Esophagus muscularis mucosa (tissue), 4 donors: ENCODE measurements around the gene RNF220. TPM values are rescaled to one million over a fixed set of nuclear protein-coding genes. Genes with fewer than 3 reads are reported as not detected.

Source experiments
- DNase-seq: peaks from one replicate; pipeline ENCODE4 v3.0.0-alpha.2; 2017; ENCODE audit errors: extremely low spot score
- H3K27ac ChIP-seq, 4 donors: fragments of 200-600 bp; sonication (generic); replicated peaks in 1 of 4; 1 replicate in 3 of 4; 2 replicates in 1 of 4; pipeline ENCODE4 v1.5.1; 2016 to 2019; ENCODE audit warnings: mild to moderate bottlenecking in 1 of 4
- H3K27me3 ChIP-seq, 4 donors: fragments of 200-600 bp; sonication (generic); one replicate each; pipeline versions ENCODE4 v1.5.1 to v1.6.0; 2016 to 2019
- H3K36me3 ChIP-seq, 4 donors: fragments of 200-600 bp; sonication (generic); one replicate each; pipeline ENCODE4 v1.5.1; 2016 to 2019
- H3K4me1 ChIP-seq, 4 donors: fragments of 200-600 bp; sonication (generic); one replicate each; pipeline ENCODE4 v1.5.1; 2016 to 2019
- H3K4me3 ChIP-seq, 4 donors: fragments of 200-600 bp; sonication (generic); 1 replicate in 2 of 4; 2 replicates in 2 of 4; pipeline ENCODE4 v1.5.1; 2016 to 2019; ENCODE audit warnings: mild to moderate bottlenecking in 4 of 4, moderate library complexity in 1 of 4
- H3K9me3 ChIP-seq, 4 donors: fragments of 200-600 bp; sonication (generic); 1 replicate in 3 of 4; 2 replicates in 1 of 4; pipeline ENCODE4 v1.5.1; 2016 to 2019
- CTCF ChIP-seq, 3 experiments: fragments of 200-600 bp in 2 of 3; fragments of 450-650 bp in 1 of 3; sonication (generic) in 2 of 3; IDR thresholded peaks; one replicate each; pipeline ENCODE4 v1.5.1; 2017 to 2019; ENCODE audit warnings: antibody characterized with exemption in 3 of 3, mild to moderate bottlenecking in 2 of 3, moderate library complexity in 1 of 3
- EP300 ChIP-seq: sonication (generic); formaldehyde crosslinking; IDR thresholded peaks from one replicate; pipeline ENCODE4 v1.6.1; 2017; ENCODE audit warnings: antibody characterized with exemption
- POLR2A ChIP-seq: fragments of 450-650 bp; IDR thresholded peaks from one replicate; pipeline ENCODE4 v1.6.1; 2017; ENCODE audit warnings: antibody characterized with exemption, moderate library complexity, mild to moderate bottlenecking, low read depth
- POLR2AphosphoS5 ChIP-seq, 2 donors: sonication (generic); formaldehyde crosslinking; IDR thresholded peaks; one replicate each; pipeline ENCODE4 v1.6.1; 2017; ENCODE audit warnings: antibody characterized with exemption in 2 of 2
- WGBS: methylation state at CpG from one replicate; pipeline ENCODE4 v1.1.5; 2018; 5-methylcytosine and 5-hydroxymethylcytosine counted together
- intact Hi-C: fragments of 100-400 bp; cut with DNase I; formaldehyde crosslinking; loops from one replicate; pipeline ENCODE4 v1.15.1; 2023
- total RNA-seq, 4 donors: library from RNA; depleted of rRNA; stranded (reverse); fragments of >200 nt; gene quantifications; one replicate each; pipeline versions ENCODE4 v1.1.0 to v1.2.1, GENCODE V29; 2016

The RNF220 gene
- total RNA-seq, 4 donors from 2014 or later = 112 to 157 (median 126) TPM

- intact Hi-C loops = no loop called here
- WGBS = 6% methylated on average over 13 of the region's 56 CpGs
- Histone ChIP-seq H3K36me3 (no peaks in the 10 kb centered on the region), H3K4me1 (peaks cover 29 to 61% (median 51%) of the 10 kb centered on the region in 4 donors), H3K9me3 (no peaks in the 10 kb centered on the region), H3K4me3 (peak within 1 kb of the TSS; percentile 62 to 84 (median 72)), H3K27ac (peak within 1 kb of the TSS; percentile 90 to 96 (median 94)), H3K27me3 (no peaks in the 10 kb centered on the region)
- TF ChIP-seq EP300 (no peak), CTCF (IDR thresholded peaks at IDR 0.05) (no peak), POLR2AphosphoS5 (IDR thresholded peaks at IDR 0.05) (peak; percentile 54 to 90), POLR2A (no peak)
- DNase-seq = peak; percentile 100
Observed at GRCh38 chr1:44674113-44675000, 269.3 kb downstream of the RNF220 start, which contains the start of the genes ARMH1 and TMEM53. ARMH1 (plus strand) TSS chr1:44674714; CDS start chr1:44689698, 14,984 bp downstream. TMEM53 (minus strand) TSS chr1:44674481; CDS start chr1:44674391, 90 bp downstream.

GRCh38 chr1:44675186-44675585 lies 270.1 kb downstream of the RNF220 start:
- H3K36me3 ChIP-seq = no peaks in the 10 kb centered on the region
- H3K27me3 ChIP-seq = no peaks in the 10 kb centered on the region
- intact Hi-C loops = no loop called here
- no peaks in the 10 kb centered on the region for H3K9me3 ChIP-seq
- peak overlapping the region; percentile 62 to 84 (median 72) for H3K4me3 ChIP-seq
- peak overlapping the region; percentile 90 to 96 (median 94) for H3K27ac ChIP-seq
- H3K4me1 ChIP-seq = peaks cover 29 to 61% (median 51%) of the 10 kb centered on the region in 4 donors
- WGBS = 87% methylated on average over 7 of the region's 7 CpGs
- no peak for DNase-seq
- TF ChIP-seq POLR2A (no peak), POLR2AphosphoS5 (IDR thresholded peaks at IDR 0.05) (no peak), EP300 (no peak), CTCF (IDR thresholded peaks at IDR 0.05) (no peak)

GRCh38 chr1:44676484-44677200 lies 271.6 kb downstream of the RNF220 start:
- no peaks in the 10 kb centered on the region for H3K36me3 ChIP-seq
- no peaks in the 10 kb centered on the region for H3K27me3 ChIP-seq
- intact Hi-C loops = no loop called here
- H3K4me3 ChIP-seq = no peak overlapping the region
- H3K27ac ChIP-seq = peak overlapping the region in 3 of 4 donors; percentile 30 to 96 (median 38)
- no peaks in the 10 kb centered on the region for H3K9me3 ChIP-seq
- TF ChIP-seq CTCF (IDR thresholded peaks at IDR 0.05) = no peak
- no peak for TF ChIP-seq POLR2A
- no peak for TF ChIP-seq EP300
- TF ChIP-seq POLR2AphosphoS5 (IDR thresholded peaks at IDR 0.05) = no peak
- 73% methylated on average over 5 of the region's 5 CpGs for WGBS
- no peak for DNase-seq
- peaks cover 29 to 59% (median 50%) of the 10 kb centered on the region in 4 donors for H3K4me1 ChIP-seq

- H3K9me3 ChIP-seq = no peaks in the 10 kb centered on the region
- no peak for DNase-seq
- peak overlapping the region in 3 of 4 donors; percentile 21 to 96 (median 21) for H3K27ac ChIP-seq
- peaks cover 27 to 53% (median 44%) of the 10 kb centered on the region in 4 donors for H3K4me1 ChIP-seq
- no peaks in the 10 kb centered on the region for H3K36me3 ChIP-seq
- H3K4me3 ChIP-seq = no peak overlapping the region
- intact Hi-C loops = no loop called here
- 63% methylated on average over 6 of the region's 6 CpGs for WGBS
- TF ChIP-seq POLR2AphosphoS5 (IDR thresholded peaks at IDR 0.05) (no peak), CTCF (IDR thresholded peaks at IDR 0.05) (peak; percentile 31 to 46 (median 36)), POLR2A (no peak), EP300 (no peak)
- H3K27me3 ChIP-seq = no peaks in the 10 kb centered on the region
Observed at GRCh38 chr1:44677201-44677766, 272.2 kb downstream of the RNF220 start.
